ENCODE data around the gene ZSCAN21.
A peak's percentile ranks its signal among the peaks of the same experiment; 100 is the strongest.

ZSCAN21 gene

DNA sequence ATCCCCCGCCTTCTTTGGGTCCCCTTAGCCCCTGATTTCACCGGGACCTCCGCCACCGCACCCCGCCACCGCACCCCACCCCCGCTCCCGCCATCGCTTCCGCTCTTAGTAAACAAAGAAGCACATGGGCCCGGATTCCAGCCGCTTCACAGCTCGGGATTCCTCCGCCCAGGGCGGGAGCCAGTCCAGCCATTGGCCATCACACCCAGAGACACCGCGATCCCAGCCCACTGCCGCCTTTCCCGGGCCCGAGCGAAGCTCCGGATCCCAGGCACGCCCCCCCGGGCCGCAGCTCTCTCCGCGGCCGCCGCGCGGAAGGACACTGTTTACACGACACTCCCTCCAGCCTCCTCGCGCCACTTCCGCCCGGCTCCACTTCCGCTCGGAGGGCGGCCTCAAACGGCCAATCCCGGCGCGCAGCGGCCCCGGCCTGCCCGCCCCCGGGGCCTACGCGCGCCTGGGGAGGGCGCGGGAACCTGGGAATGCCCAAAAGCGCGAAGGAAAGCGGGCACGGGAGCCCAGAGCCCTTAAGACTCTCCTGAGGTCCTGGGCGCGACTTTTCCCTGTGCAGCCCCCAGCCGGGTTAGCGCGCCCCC is 50.9 kb downstream of the ZSCAN21 start:
- DNase-seq (ENCODE audit: low spot score) = peak; percentile 98

DNA sequence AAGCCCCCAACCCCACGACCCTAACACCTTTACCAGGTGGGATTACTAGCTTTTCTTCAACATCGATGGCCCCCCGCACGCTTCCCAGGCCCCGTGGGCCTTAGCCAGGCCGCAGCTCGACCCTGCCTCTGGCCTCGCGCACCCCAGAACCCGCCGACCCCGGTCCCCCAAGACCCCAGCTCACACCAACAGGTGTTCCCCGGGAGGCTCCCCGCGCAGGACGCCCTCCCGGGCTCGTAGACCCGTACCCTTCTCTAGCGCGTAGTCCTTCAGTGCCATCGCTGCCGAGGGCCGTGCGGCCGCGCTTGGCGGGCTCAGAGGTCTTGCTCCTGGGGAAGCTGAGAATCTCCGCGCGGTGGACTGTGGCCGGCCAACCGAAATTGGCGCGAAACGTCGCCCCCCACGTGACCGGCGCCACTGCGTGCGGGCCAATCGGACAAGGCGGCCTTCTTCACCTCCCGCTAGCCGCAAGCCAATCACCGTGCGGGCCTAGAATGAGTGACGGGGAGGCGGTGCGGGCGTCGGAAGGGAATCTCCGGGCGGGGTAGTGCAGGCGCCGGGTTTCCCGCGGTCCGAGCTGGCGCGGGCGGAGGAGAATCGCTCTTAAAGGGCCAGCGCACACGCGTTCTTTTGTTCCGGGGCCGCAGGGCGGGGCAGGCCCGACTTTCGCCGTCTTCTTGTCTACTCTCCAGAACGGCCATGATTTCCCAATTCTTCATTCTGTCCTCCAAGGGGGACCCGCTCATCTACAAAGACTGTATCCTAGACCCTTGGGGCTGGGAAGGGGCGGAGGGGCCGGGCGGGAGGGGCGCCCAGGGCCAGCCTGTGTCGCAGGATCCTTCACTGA is 51.7 kb downstream of the ZSCAN21 start, which contains the start of the genes AP4M1 and MCM7:
TSS of gene AP4M1 (plus strand) at position 628 of the 847 bp plus-strand sequence. CDS start at position 700, 72 bp downstream.
TSS of gene MCM7 (minus strand) at position 382 of the 847 bp plus-strand sequence. CDS start at position 279, 103 bp downstream.
- peak; percentile 100 for DNase-seq (ENCODE audit: low spot score)

DNA sequence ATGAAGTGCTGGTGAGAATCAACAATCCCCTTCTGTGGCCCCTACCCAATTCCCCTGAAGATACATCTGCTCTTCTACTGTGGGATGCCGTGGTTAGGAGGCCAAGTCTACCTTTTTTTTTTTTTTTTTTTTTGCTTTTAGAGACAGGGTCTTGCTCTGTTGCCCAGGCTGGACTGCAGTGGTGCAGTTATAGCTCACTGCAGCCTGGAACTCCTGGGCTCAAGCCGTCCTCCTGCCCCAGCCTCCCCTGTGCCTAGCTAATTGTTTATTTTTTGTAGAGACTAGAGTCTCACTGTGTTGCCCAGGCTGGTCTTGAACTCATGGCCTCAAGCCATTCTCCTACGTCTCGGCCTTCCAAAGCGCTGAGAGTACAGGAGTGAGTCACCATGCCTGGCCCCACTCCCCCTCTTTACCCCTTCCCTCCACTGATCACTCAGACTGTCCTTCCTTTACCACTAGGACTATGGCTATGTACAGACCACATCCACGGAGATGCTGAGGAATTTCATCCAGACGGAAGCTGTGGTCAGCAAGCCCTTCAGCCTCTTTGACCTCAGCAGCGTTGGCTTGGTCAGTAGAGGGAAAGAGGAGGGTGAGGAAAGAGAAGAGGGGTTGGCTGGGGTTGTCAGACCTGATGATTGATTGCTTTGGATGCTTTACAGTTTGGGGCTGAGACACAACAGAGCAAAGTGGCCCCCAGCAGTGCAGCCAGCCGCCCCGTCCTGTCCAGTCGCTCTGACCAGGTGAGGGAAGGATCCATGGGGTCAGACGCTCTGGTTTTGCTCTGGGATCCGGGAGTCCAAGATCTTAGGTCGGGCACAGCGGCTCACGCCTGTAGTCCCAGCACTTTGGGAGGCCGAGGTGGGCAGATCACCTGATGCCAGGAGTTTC is 53.6 kb downstream of the ZSCAN21 start:
- peak; percentile 78 for DNase-seq (ENCODE audit: low spot score)

DNA sequence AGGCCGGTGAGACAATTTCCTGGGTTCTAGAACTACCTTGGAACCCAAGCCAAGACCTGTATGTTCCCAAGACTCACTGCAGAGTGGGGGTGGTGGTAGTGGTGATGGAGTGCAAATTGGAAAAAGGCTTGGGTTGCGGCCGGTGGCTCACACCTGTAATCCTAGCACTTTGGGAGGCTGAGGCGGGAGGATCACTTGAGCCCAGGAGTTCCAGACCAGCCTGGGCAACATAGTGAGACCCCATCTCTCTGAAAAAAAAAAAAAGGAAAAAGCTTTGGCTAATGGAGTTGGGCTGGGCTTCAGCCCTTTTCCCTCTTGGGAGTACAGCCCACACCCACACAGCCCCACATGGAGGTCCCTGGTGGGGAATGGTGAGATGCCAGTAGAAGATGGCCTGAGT is 56.0 kb downstream of the ZSCAN21 start:
- DNase-seq (ENCODE audit: low spot score) = no peak

DNA sequence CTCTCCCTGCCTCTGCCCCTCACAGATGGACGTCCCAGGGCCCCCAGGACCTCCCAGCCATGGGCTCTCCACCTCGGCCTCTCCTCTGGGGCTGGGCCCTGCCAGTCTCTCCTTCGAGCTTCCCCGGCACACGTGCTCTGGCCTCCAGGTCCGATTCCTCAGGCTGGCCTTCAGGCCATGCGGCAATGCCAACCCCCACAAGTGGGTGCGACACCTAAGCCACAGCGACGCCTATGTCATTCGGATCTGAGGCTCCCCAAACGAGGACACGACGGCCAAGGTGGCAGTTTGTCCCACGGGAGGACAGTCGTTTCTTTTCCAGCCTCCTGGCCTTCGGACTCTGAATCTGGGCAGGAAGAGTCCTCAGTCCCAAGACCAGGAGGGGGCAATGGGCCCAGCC is 57.1 kb downstream of the ZSCAN21 start:
- DNase-seq (ENCODE audit: low spot score) = no peak

DNA sequence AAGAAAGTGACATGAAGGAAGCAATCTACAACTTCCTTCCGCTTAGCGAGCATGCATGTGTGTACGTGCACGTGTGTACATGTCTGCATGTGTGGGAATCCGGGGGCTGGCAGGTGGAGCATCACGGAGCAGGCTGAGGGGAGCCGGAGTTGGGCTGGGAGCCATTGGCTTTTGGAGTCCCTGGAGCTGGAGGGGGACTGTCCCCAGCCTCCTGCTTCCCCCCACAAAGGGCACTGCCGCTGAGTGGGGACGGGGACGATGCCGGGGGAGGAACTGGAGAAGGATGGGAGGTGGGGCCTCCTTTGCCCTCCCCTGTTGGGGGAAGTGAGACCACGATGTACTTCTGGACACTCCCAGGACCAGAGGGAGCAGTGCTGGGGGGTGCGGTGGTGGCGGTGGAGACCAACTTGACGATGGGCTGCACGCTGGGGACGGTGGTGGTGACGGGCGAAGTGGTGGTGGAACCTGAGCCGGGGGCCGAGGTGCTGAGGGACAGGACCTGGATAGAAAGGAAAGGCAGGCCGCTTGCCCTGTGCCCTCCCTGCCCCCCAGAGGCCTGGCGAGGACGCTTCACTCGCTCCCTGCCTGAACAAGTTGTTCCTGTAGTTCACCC is 57.7 kb downstream of the ZSCAN21 start:
- DNase-seq (ENCODE audit: low spot score) = no peak

DNA sequence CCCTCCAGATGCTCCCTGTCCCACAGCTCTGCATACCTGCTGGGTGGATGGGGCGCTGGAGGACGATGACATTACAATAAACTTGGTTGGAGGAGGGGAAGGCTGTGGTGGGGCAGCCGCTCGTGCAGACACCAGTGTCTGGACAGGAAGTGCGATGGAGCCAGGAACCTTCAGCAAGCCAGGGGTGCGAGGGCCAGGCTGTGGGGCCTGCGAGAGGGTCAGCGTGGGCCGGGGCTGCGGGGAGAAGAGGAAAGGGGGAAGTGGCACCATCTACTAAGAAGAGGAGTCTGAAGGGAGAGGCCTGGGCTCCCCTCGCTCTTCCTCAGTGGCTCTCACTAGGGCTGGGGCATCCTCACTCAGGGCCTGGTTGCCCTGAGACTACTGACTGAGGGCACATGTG is 58.3 kb downstream of the ZSCAN21 start:
- DNase-seq (ENCODE audit: low spot score) = no peak

DNA sequence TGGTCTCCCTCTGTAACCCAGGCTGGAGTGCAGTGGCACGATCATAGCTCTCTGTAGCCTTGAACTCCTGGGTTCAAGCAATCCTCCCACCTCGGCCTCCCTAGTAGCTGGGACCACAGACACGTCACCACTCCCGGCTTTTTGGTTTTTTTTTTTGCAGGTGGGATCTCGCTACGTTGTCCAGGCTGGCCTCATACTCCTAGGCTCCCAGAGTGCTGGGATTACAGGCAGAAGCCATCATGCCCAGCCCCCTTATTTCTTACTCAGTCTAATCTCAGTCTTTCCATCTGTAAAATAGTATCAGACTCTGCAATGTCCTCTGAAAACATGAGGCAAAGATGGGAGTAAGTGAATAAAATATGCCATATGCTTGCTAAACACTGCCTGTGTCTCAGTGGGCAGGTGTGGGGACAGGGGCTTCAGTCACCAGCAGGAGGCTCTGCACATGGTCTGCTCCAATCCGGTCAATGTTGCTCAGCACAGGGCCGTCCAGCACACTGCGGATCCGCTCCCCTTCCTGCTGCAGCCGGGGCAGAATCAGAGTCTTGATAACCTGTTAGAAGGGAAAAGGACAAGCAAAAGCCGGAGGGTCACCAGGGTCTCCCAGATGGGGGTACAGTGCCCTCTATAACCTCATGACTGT is 60.1 kb downstream of the ZSCAN21 start:
- DNase-seq (ENCODE audit: low spot score) = no peak

DNA sequence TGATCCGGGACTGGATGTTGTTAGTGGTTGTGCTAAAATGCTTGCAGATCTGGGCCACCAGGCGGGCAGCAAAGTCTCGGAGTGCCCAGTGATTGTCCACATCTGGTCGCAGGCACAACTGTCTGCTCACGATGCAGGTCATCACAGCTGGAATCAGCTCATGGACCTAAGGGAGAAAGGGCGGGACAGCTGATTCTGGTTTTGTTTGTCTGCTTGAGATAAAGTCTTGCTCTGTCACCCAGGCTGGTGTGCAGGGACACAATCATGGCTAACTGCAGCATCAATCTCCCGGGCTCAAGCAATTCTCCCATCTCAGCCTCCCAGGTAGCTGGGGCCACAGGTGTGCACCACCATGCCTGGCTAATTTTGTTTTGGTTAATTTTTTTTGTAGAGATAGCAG is 61.6 kb downstream of the ZSCAN21 start:
- DNase-seq (ENCODE audit: low spot score) = no peak

DNA sequence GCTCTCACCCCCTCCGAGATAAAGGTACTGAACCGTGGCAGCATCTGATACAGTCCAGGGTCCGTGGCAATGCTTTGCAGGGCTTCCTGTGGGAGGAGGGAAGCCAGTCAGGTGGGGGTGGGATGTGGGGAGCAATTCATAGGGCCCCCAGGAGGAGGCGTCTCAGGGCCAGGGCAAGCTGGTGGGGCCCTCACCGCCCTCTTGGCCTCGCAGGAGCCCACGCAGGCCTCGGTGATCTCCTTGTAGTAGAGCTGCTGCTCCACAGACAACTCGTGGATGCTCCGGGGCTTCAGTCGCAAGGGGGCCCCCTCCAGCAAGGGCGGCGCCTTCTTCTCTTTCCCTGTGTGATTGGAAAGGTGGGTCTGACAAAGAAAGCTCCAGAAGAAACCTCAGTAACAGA is 62.3 kb downstream of the ZSCAN21 start:
- DNase-seq (ENCODE audit: low spot score) = no peak

Data from SW480 (cell line).